IPS DF 6.9 (cell line): Measurements from ENCODE around the gene EIF5AL1.
"Not testable (repeated sequence)": the region's sequence is repeated elsewhere in the genome, so short reads cannot be mapped to it uniquely, and the experiment has no call there.

Experiments used
- DNase-seq: peaks from one replicate; pipeline ENCODE4 v3.0.0-alpha.2; 2013; ENCODE audit warnings: low read depth, low spot score
- H3K27ac ChIP-seq: one replicate; pipeline ENCODE4 v1.5.1; 2013; ENCODE audit warnings: low read length, control low read depth
- H3K27me3 ChIP-seq: 2 replicates; pipeline ENCODE4 v1.6.1; 2013; ENCODE audit warnings: mild to moderate bottlenecking, low read length; ENCODE audit not compliant: control insufficient read depth, insufficient read depth
- H3K36me3 ChIP-seq: 2 replicates; pipeline ENCODE4 v1.6.1; 2013; ENCODE audit warnings: low read length; ENCODE audit not compliant: control insufficient read depth, insufficient read depth
- H3K4me1 ChIP-seq: 2 replicates; pipeline ENCODE4 v1.6.1; 2013; ENCODE audit warnings: low read length; ENCODE audit not compliant: control insufficient read depth, insufficient read depth
- H3K4me3 ChIP-seq: 2 replicates; pipeline ENCODE4 v1.5.1; 2013; ENCODE audit warnings: mild to moderate bottlenecking, low read length
- H3K9me3 ChIP-seq: 2 replicates; pipeline ENCODE4 v1.6.1; 2013; ENCODE audit warnings: low read length, inconsistent platforms; ENCODE audit not compliant: control insufficient read depth, insufficient read depth
- WGBS: extraction: QIAGEN DNeasy Blood & Tissue Kit; methylation state at CpG from one replicate; pipeline ENCODE4 v1.1.7; 2013; ENCODE audit warnings: mixed read lengths, missing lambda C conversion rate; ENCODE audit not compliant: insufficient read length, insufficient coverage; 5-methylcytosine and 5-hydroxymethylcytosine counted together

The EIF5AL1 gene

DNA sequence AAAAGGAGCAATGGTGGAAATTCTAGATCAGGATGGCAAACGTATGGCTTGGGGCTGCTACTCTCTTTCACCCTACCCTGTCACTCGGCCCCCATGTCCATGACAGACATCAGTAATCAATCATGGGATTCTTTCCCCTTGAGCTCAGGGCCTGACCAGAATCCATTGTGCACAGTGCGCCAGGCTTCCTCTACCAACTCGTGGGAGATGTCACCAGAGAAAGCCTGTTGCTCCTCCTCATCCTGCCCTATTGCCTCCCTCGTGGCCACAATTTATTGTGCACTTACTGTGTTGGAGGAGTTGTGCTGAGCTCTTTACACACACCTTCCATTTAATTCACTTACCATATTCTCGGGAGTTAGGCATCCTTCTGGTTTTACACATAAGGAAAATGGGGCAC lies 26.0 kb downstream of the EIF5AL1 start:
- not testable (repeated sequence) for H3K4me1 ChIP-seq, H3K27ac ChIP-seq, H3K9me3 ChIP-seq, H3K36me3 ChIP-seq, H3K27me3 ChIP-seq, H3K4me3 ChIP-seq, DNase-seq
- WGBS, result no CpG with 5 or more reads among the region's 6 CpGs

DNA sequence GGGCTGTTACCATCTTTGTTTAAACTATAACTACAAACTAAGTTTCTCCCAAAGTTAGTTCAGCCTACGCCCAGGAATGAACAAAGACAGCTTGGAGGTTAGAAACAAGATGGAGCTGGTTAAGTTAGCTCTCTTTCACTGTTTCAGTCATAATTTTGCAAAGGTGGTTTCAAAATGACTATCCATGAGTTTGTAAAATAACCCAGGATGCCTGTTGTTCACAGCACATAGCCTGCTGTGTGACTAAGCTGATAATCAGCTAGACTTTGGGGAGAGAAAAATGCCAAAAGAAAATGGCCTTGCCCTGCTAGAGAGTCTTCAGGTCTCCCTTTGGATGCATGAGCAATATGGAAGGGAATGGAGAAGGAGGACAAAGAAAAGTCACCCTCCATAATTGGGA lies 28.6 kb downstream of the EIF5AL1 start:
- DNase-seq, H3K4me1 ChIP-seq, H3K4me3 ChIP-seq, H3K9me3 ChIP-seq, H3K36me3 ChIP-seq, H3K27me3 ChIP-seq, H3K27ac ChIP-seq: not testable (repeated sequence)
- no CpG with 5 or more reads among the region's 1 CpG for WGBS

DNA sequence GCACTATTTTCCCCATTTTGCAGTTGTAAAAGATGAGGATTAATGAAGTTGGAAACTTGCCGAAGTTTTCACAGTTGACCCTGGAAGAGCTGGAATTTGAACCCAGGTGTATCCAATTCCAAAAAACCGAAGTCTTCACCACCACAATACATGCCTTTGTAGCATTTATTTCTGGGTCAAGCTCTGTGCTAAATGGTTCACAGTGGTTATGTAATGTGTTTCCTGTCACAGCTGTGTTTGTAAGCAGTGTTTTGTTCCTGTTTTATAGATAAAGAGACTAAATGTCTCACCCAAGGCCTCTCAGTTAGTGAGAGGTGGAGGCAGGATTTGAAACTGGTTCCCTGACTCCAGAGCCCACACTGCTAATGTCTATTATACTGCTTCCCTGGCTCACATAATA lies 30.3 kb downstream of the EIF5AL1 start:
- Histone ChIP-seq H3K4me3 (no peak overlapping the region), H3K9me3 (no peaks in the 10 kb centered on the region), H3K36me3 (no peaks in the 10 kb centered on the region), H3K27me3 (no peaks in the 10 kb centered on the region), H3K4me1 (0 out of 2 replicates have a peak, but pooled peaks cover 1% of the 10 kb centered on the region), H3K27ac (no peak overlapping the region)
- no peak for DNase-seq
- no CpG with 5 or more reads among the region's 2 CpGs for WGBS

DNA sequence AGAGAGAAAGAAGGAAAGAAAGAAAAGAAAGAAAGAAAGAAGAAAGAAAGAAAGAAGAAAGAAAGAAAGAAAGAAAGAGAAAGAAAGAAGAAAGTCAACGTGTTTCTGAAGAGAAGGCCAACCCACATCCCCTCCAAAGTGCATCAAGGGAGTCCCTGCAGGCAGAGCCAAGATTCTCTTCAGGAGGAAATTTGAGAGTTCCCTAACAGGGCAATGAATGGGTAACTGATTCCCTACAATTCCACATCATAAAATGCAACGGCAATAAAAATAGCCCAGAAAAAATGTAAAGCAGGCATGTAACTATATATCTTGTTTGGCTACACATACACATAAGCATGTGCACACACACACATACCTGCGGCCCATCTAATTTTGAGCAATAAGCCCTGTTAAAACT lies 32.1 kb downstream of the EIF5AL1 start:
- not testable (repeated sequence) for DNase-seq, H3K9me3 ChIP-seq, H3K4me3 ChIP-seq, H3K27me3 ChIP-seq, H3K27ac ChIP-seq, H3K4me1 ChIP-seq, H3K36me3 ChIP-seq
- no CpG with 5 or more reads among the region's 3 CpGs for WGBS

DNA sequence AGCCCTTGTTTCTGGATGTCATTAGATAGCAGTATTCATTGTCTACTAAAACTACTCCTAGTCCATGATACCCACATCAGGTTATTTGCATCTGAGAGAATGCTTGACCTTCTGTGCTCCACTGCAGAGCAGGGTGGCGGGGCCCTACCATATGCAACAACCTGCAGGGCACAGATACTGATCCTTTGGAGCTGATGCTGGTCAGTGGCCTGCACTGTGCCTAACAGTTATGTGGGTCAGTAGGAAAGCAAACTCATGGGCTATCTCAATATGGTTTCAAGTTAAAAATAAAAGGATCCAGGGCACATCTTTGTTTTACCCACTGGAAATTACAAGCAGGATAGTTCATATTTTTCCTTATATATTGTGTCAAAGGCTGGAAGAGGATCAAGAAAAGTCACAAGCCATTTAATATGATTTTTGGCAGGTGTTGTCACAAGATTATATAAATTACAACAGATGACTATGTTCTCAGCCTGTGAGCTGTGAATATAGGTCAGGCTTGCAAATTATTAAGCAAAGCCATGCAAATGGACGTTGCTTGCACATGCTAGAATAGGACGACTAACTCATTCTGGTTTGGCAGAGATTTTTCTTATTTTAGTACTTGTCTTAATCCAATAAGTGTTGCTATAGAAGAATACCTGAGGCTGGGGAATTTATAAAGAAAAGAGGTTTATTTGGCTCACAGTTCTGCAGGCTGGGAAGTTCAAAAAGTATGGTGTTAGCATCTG lies 32.8 kb downstream of the EIF5AL1 start:
- not testable (repeated sequence) for H3K4me1 ChIP-seq, H3K4me3 ChIP-seq, H3K36me3 ChIP-seq, DNase-seq, H3K27me3 ChIP-seq, H3K9me3 ChIP-seq, H3K27ac ChIP-seq
- WGBS, result no CpG with 5 or more reads among the region's 3 CpGs

DNA sequence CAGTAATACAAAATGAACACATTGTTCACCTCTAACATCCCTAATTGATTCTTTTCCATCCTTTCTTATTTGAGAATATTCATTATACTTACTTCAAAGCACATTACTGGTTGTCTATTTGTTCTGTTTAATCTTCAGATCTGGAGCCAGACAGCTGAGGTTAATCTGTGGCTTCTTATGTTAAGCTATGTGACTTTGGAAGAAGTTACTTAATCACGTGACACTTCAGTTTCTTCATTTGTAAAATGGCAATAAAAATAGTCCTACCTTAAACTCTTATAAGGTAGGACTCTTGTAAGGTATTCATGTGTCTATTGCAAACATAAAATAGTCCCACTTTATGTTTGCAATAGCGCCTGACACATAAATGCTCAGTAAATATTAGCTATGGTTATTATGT lies 34.8 kb downstream of the EIF5AL1 start:
- WGBS, result no CpG with 5 or more reads among the region's 2 CpGs

DNA sequence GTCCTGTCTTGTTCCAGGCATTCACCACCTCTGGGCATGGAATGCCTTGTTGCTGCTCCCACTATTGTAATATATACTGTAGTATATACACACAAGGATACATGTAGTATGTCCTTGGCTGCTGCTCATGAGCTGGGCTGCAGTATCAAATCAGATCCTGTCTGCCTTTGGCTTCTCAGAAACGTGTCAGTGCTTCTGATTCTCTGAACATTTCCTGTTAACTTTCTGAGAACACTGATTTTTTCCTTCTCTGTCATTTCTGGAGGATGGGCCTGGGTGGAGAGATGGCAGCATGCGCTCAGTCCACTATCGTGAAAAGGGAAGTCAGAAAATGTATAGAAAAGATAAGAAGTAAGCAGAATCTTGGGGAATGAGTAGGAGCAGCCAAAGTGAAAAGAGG lies 35.6 kb downstream of the EIF5AL1 start:
- 0 out of 2 replicates have a peak, but pooled peaks cover 1% of the 10 kb centered on the region for H3K4me1 ChIP-seq
- no peak overlapping the region for H3K27ac ChIP-seq
- no peak overlapping the region for H3K4me3 ChIP-seq
- no peaks in the 10 kb centered on the region for H3K9me3 ChIP-seq
- H3K27me3 ChIP-seq, result no peaks in the 10 kb centered on the region
- H3K36me3 ChIP-seq, result no peaks in the 10 kb centered on the region
- no peak for DNase-seq
- WGBS, result no CpG with 5 or more reads among the region's 3 CpGs

More for the DNA sequence above, 34.8 kb downstream of the EIF5AL1 start:
- not testable (repeated sequence) for DNase-seq, H3K27ac ChIP-seq, H3K36me3 ChIP-seq, H3K27me3 ChIP-seq, H3K4me1 ChIP-seq, H3K9me3 ChIP-seq, H3K4me3 ChIP-seq

DNA sequence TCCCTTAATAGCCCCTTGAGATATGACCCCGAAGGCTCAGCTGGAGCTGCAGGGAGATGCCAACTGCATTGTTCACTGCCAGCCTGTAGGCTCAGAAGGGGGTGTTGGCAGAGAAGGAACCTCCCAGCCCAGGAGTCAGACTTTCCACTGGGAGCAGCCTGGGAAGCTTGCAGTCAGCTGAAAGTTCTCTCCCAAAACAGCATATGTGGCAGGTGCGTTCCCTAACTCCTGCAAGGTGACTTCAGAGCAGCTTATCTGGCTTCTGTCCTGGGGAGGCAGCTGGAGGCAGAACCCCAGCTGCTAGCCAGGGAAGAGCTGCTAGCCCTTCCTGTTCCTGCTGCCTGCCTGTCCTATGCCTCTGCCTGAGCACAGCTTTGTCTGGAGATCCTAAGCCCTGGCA lies 39.8 kb downstream of the EIF5AL1 start:
- Histone ChIP-seq H3K4me3 (no peak overlapping the region), H3K9me3 (no peaks in the 10 kb centered on the region), H3K27me3 (no peaks in the 10 kb centered on the region), H3K27ac (no peak overlapping the region), H3K36me3 (no peaks in the 10 kb centered on the region), H3K4me1 (no peaks in the 10 kb centered on the region)
- no CpG with 5 or more reads among the region's 2 CpGs for WGBS
- DNase-seq, result no peak

DNA sequence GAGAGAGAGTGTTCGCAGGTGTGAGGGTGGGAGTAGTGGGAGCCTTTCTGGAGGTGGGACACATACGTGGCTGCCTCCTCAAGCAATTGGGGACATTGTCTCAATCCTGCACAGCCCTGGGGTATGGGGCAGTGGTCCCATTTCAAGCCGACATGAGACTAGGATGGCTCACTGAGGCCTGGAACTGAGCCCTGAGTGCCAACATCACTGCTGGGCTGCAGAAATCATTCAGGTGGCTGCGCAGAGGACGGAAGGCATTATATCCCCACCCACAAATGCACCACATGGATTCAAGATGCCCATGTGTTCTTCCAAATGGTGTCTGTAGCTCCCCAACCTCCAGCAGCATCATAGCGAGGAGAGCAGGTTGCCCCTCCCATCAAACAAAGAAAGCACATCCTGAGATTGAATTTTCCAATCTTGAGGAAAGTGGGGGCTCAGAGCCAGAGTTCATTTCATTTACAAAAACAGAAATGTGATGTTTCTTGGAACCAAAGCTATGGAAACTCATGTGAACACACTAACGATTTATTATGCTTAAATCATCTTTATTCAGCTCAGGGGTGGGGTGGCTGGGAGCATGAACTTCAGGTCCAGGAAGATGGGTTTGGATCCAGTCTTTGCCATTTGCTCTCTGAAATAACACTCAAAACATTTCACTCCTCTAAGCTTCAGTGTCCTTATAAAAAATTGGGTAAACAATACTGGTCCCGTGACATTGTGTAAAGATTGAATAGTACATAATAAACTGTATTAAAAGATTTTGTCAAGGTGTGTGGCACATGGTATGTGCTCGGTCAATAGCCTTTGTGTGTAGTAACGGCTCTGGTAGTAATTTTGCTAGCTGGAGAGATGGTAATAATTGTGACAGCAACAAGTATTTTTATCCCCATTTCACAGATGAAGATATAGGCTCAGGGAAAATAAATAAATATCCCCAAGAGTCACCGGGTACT lies 43.3 kb downstream of the EIF5AL1 start:
- H3K4me3 ChIP-seq, result no peak overlapping the region
- H3K9me3 ChIP-seq, result no peaks in the 10 kb centered on the region
- no peak for DNase-seq
- no peaks in the 10 kb centered on the region for H3K27me3 ChIP-seq
- H3K36me3 ChIP-seq, result no peaks in the 10 kb centered on the region
- no CpG with 5 or more reads among the region's 11 CpGs for WGBS
- H3K4me1 ChIP-seq, result no peaks in the 10 kb centered on the region
- no peak overlapping the region for H3K27ac ChIP-seq

DNA sequence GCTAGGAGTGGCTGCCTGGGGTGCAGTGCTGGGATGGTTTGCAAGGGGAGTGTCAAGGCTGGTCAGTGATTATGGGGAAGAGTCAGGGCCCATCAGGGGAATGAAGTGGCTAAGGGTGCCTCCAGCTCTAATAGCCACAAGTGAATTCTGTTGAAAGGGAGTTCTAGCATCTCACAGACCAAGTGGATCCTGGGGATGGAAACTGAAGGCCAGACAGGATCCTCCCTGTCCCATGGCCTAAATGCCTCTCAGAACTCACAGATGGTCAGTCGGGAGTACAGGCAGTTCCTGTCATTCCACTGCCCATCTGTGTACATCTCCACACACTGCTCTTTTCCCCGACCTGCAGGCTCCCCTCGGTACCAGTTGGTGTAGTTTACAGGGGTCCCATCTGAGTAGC lies 44.6 kb downstream of the EIF5AL1 start:
- no CpG with 5 or more reads among the region's 3 CpGs for WGBS
- H3K4me3 ChIP-seq, H3K27me3 ChIP-seq, H3K27ac ChIP-seq, H3K9me3 ChIP-seq, H3K4me1 ChIP-seq, H3K36me3 ChIP-seq, DNase-seq: not testable (repeated sequence)
